ENCODE results near the gene EFCC1.

GRCh38 chr3:129037093-129037419, 36.0 kb downstream of the EFCC1 start:
- TF ChIP-seq POLR2A (IDR thresholded peaks at IDR 0.05) (no peak), CTCF (IDR thresholded peaks at IDR 0.05) (no peak)

Measured in esophagus squamous epithelium (tissue), 4 donors.